Nephron (organoid): ENCODE results near the gene SNX2.
"Not testable (repeated sequence)": the region's sequence is repeated elsewhere in the genome, so short reads cannot be mapped to it uniquely, and the experiment has no call there.

Source experiments
- H3K27ac Mint-ChIP-seq, 3 experiments: 2 replicates each; pipeline ENCODE4 v1.8.0; 2020; ENCODE audit warnings: mixed read lengths in 3 of 3, mild to moderate bottlenecking in 2 of 3, moderate library complexity in 1 of 3
- H3K27me3 Mint-ChIP-seq: 2 replicates; pipeline ENCODE4 v1.8.0; 2021; ENCODE audit warnings: low read depth, mild to moderate bottlenecking, moderate library complexity, mixed read lengths
- H3K36me3 Mint-ChIP-seq: 2 replicates; pipeline ENCODE4 v1.8.0; 2020; ENCODE audit warnings: low read depth, mixed read lengths
- H3K4me1 Mint-ChIP-seq: 2 replicates; pipeline ENCODE4 v1.8.0; 2020; ENCODE audit warnings: mixed read lengths
- H3K4me3 Mint-ChIP-seq, 3 experiments: 2 replicates each; pipeline ENCODE4 v1.8.0; 2020; ENCODE audit warnings: mild to moderate bottlenecking in 3 of 3, mixed read lengths in 3 of 3, moderate library complexity in 2 of 3
- H3K9me3 Mint-ChIP-seq: 2 replicates; pipeline ENCODE4 v1.8.0; 2020; ENCODE audit warnings: mixed read lengths
- TF ChIP-seq, protein P1 (sequence below), 3 experiments: fragments of 200-600 bp; sonication (generic); IDR thresholded peaks; one replicate each; pipeline ENCODE4 v1.5.0; 2021; ENCODE audit warnings: antibody characterized with exemption in 3 of 3; ENCODE audit not compliant: unreplicated experiment in 3 of 3

SNX2 gene

GRCh38 chr5:122845229-122846050 is 70.6 kb downstream of the SNX2 start, which contains the start of gene SNX24:
Gene SNX24, plus strand, starts transcription at chr5:122845613. Its CDS starts 21 bp downstream, at chr5:122845634.
- Mint-ChIP-seq H3K9me3 (peaks cover 3% of the 10 kb centered on the region), H3K4me1 (peaks cover 30% of the 10 kb centered on the region), H3K27ac (peak within 1 kb of the TSS; percentile 95 to 98 (median 98)), H3K36me3 (peaks cover 11% of the 10 kb centered on the region), H3K27me3 (peaks cover 4% of the 10 kb centered on the region), H3K4me3 (peak within 1 kb of the TSS; percentile 86 to 95 (median 94))
- TF ChIP-seq, protein P1, sequence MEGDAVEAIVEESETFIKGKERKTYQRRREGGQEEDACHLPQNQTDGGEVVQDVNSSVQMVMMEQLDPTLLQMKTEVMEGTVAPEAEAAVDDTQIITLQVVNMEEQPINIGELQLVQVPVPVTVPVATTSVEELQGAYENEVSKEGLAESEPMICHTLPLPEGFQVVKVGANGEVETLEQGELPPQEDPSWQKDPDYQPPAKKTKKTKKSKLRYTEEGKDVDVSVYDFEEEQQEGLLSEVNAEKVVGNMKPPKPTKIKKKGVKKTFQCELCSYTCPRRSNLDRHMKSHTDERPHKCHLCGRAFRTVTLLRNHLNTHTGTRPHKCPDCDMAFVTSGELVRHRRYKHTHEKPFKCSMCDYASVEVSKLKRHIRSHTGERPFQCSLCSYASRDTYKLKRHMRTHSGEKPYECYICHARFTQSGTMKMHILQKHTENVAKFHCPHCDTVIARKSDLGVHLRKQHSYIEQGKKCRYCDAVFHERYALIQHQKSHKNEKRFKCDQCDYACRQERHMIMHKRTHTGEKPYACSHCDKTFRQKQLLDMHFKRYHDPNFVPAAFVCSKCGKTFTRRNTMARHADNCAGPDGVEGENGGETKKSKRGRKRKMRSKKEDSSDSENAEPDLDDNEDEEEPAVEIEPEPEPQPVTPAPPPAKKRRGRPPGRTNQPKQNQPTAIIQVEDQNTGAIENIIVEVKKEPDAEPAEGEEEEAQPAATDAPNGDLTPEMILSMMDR (IDR thresholded peaks at IDR 0.05; ENCODE audit: unreplicated experiment in 3 of 3), result peak in 1 of 3 experiments; percentile 5

DNA sequence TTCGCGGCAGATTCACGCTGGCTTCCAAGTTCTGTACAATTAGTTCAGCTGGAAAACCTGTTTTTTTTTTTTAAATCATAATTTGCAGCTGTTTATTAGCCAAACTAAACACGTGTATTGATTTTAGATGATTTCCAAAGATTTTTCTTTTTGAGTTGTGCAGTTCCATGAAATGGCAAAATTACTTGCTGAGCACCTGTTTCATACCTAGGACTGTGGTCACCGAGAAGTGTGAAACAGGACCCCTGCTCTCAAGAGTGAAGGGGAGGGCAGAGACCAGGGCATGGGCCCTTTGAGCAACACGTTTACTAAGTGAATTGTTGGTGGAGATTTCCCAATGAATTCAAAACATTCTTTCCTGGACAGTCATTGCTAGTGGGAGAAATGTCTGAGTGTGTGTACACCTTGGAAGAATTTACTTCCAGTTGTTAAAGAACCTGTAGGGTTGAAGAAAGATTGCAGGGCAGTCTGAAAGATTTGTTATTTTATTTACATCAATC is 71.2 kb downstream of the SNX2 start:
- Mint-ChIP-seq H3K27ac (peak overlapping the region; percentile 90 to 95 (median 95)), H3K4me3 (peak overlapping the region; percentile 85 to 91 (median 86)), H3K27me3 (peaks cover 4% of the 10 kb centered on the region), H3K9me3 (no peaks in the 10 kb centered on the region), H3K36me3 (peaks cover 8% of the 10 kb centered on the region), H3K4me1 (peaks cover 30% of the 10 kb centered on the region)
- TF ChIP-seq, protein P1 (IDR thresholded peaks at IDR 0.05; ENCODE audit: unreplicated experiment in 3 of 3), result peak in 1 of 3 experiments; percentile 1

- Mint-ChIP-seq H3K4me1 (peaks cover 30% of the 10 kb centered on the region), H3K36me3 (peaks cover 7% of the 10 kb centered on the region), H3K9me3 (no peaks in the 10 kb centered on the region), H3K4me3 (peak overlapping the region; percentile 40 to 91 (median 86)), H3K27me3 (peaks cover 4% of the 10 kb centered on the region), H3K27ac (peak overlapping the region in 1 of 3 experiments; percentile 25)
- TF ChIP-seq, protein P1 (IDR thresholded peaks at IDR 0.05; ENCODE audit: unreplicated experiment in 3 of 3), result no peak
Observed at GRCh38 chr5:122847687-122848081, 72.8 kb downstream of the SNX2 start.

DNA sequence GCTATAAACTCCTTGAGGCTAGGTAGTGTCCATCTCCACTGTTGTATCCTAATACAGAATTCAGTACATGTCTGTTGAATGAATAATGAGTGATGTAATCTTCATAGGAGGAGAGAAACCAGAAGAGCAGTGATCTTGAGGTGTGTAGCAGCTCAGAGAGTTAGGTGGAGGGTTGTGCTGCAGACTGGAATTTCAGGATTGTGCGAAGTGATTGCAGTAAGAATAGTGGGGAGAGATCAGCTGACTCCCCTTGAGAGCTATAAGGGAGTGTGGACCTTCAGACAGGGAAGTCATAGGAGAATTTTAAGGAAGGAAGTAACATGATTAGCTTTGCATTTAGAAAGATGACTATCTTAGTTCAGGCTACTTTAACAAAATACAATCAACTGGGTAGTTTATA is 74.9 kb downstream of the SNX2 start:
- H3K4me1 Mint-ChIP-seq, result peaks cover 22% of the 10 kb centered on the region
- H3K4me3 Mint-ChIP-seq, result no peak overlapping the region
- no peak overlapping the region for H3K27ac Mint-ChIP-seq
- peaks cover 8% of the 10 kb centered on the region for H3K36me3 Mint-ChIP-seq
- no peaks in the 10 kb centered on the region for H3K9me3 Mint-ChIP-seq
- TF ChIP-seq, protein P1 (IDR thresholded peaks at IDR 0.05; ENCODE audit: unreplicated experiment in 3 of 3), result no peak
- H3K27me3 Mint-ChIP-seq, result peaks cover 2% of the 10 kb centered on the region

- H3K36me3 Mint-ChIP-seq, result peaks cover 22% of the 10 kb centered on the region
- not testable (repeated sequence) for H3K9me3 Mint-ChIP-seq, H3K27ac Mint-ChIP-seq, H3K4me3 Mint-ChIP-seq, H3K4me1 Mint-ChIP-seq, H3K27me3 Mint-ChIP-seq
Observed at GRCh38 chr5:122857538-122857937, 82.7 kb downstream of the SNX2 start.

DNA sequence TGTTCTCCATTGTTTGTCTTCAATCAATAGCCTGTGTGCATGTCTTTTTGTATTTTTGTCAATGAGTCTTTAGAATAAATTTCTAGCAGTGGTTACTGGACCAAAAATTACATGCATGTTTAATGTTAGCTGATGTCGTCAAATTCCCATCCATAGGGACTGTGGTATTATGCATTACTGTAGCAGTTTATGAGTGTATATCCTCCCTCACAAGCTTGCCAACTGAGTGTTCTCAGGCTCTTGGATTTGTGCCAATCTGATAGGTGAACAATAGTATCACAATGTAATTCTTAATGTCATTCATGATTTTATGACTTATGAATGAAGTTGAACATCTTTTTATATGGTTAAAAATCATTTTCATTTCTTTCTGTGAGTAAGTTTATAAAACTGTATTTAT is 83.6 kb downstream of the SNX2 start:
- Mint-ChIP-seq H3K4me3 (no peak overlapping the region), H3K27ac (no peak overlapping the region), H3K36me3 (peaks cover 19% of the 10 kb centered on the region), H3K4me1 (no peaks in the 10 kb centered on the region), H3K27me3 (no peaks in the 10 kb centered on the region), H3K9me3 (no peaks in the 10 kb centered on the region)
- TF ChIP-seq, protein P1 (IDR thresholded peaks at IDR 0.05; ENCODE audit: unreplicated experiment in 3 of 3), result no peak
